Adrenal gland (tissue), 12 donors: Measurements from ENCODE around the gene ODR4. TPM values are rescaled to one million over a fixed set of nuclear protein-coding genes. Genes with fewer than 3 reads are reported as not detected.
A peak's percentile ranks its signal among the peaks of the same experiment; 100 is the strongest.

Experiments used
- DNase-seq, 7 donors: peaks; one replicate each; pipeline ENCODE4 v3.0.0-alpha.2; 2019 to 2020
- H3K27ac ChIP-seq, 5 donors: fragments of 200-600 bp; sonication (generic) in 4 of 5; 1 replicate in 3 of 5; 2 replicates in 2 of 5; pipeline versions ENCODE4 v1.5.1 to v1.8.0; 2016 to 2020; ENCODE audit warnings: mild to moderate bottlenecking in 1 of 5
- H3K27me3 ChIP-seq: fragments of 200-600 bp; 2 replicates; pipeline ENCODE4 v1.8.0; 2021
- H3K36me3 ChIP-seq, 2 donors: fragments of 200-600 bp; replicated peaks in 1 of 2; 1 replicate in 1 of 2; 2 replicates in 1 of 2; pipeline versions ENCODE4 v1.5.1 to v1.8.0; 2018 to 2022
- H3K4me1 ChIP-seq, 2 donors: fragments of 200-600 bp; replicated peaks in 1 of 2; 1 replicate in 1 of 2; 2 replicates in 1 of 2; pipeline versions ENCODE4 v1.5.1 to v1.8.0; 2018 to 2021
- H3K4me3 ChIP-seq, 4 donors: fragments of 200-600 bp; sonication (generic) in 3 of 4; one replicate each; pipeline ENCODE4 v1.5.1; 2016 to 2018
- H3K9me3 ChIP-seq, 3 donors: fragments of 200-600 bp; sonication (generic) in 1 of 3; replicated peaks in 1 of 3; 1 replicate in 2 of 3; 2 replicates in 1 of 3; pipeline versions ENCODE4 v1.5.1 to v1.8.0; 2016 to 2021
- CTCF ChIP-seq, 6 experiments: fragments of 450-650 bp in 4 of 6; fragments of 200-600 bp in 2 of 6; sonication (generic) in 1 of 6; IDR thresholded peaks; 1 replicate in 5 of 6; 2 replicates in 1 of 6; pipeline versions ENCODE4 v1.5.1 to v1.8.0; 2016 to 2021; ENCODE audit warnings: antibody characterized with exemption in 6 of 6, mild to moderate bottlenecking in 2 of 6, moderate library complexity in 1 of 6
- POLR2A ChIP-seq, 2 donors: fragments of 450-650 bp; IDR thresholded peaks; one replicate each; pipeline ENCODE4 v1.6.1; 2017; ENCODE audit warnings: antibody characterized with exemption in 2 of 2, mild to moderate bottlenecking in 2 of 2, moderate library complexity in 1 of 2
- WGBS, 4 donors: extraction: QIAGEN DNeasy Blood & Tissue Kit in 2 of 4; methylation state at CpG; one replicate each; pipeline versions ENCODE4 v1.1.5 to v1.1.7; 2013 to 2017; 5-methylcytosine and 5-hydroxymethylcytosine counted together
- intact Hi-C, 2 donors: fragments of 100-400 bp; cut with DNase I; formaldehyde crosslinking; loops; one replicate each; pipeline versions ENCODE4 v1.14.1 to v1.15.0; 2022 to 2023
- polyA plus RNA-seq, 3 donors: library from polyadenylated mRNA; stranded (reverse); fragments of 200-250 nt in 2 of 3; fragments of 350-450 nt in 1 of 3; fragmentation: Illumina TruSeq in 1 of 3; extraction: RNeasy Lipid Tissue Mini Kit (QIAGEN cat#74804) in 1 of 3; gene quantifications; one replicate each; pipeline ENCODE4 v1.2.3, GENCODE V29; 2013 to 2014
- total RNA-seq, 9 donors: library from RNA; depleted of rRNA in 4 of 9; stranded (reverse); fragments of >200 nt in 4 of 9; fragments of 120-200 nt in 1 of 9; fragmentation: NEBNext Ultra II Directional in 1 of 9; extraction: Animal tissue kit (Norgen Biotek cat#: 25700) in 1 of 9; gene quantifications; one replicate each; pipeline versions ENCODE4 v1.1.0 to v1.2.4, GENCODE V29; 2013 to 2023
- donor health status: healthy with polysubstance abuse.
- donor health status: Bipolar disorder and iron deficiency.
- donor health status: DM: yes; HTN: yes; CAD: no.
- donor health status: DM: no; HTN: no; CAD: no.
- donor health status: DM: no; HTN: no; CAD: no.
- donor health status: DM: yes; HTN: yes; CAD: no.

ODR4 gene
- total and polyA plus RNA-seq, 12 donors: 15.6 to 46.3 (median 24.0) TPM

GRCh38 chr1:186409091-186409490 is 33.5 kb downstream of the ODR4 start:
- 94 to 98% (median 97%) methylated on average over 3 of the region's 3 CpGs for WGBS, 4 donors
- intact Hi-C loops: no loop called here
- Histone ChIP-seq H3K27ac (no peak overlapping the region), H3K4me1 (no peaks in the 10 kb centered on the region), H3K4me3 (no peak overlapping the region), H3K27me3 (no peaks in the 10 kb centered on the region), H3K9me3 (no peaks in the 10 kb centered on the region), H3K36me3 (peaks cover 0 to 38% of the 10 kb centered on the region in 2 donors)
- TF ChIP-seq CTCF (IDR thresholded peaks at IDR 0.05): no peak
- no peak for DNase-seq

- H3K4me3 ChIP-seq: no peak overlapping the region
- intact Hi-C loops: no loop called here
- H3K27ac ChIP-seq: no peak overlapping the region
- DNase-seq: no peak
- 95 to 100% (median 96%) methylated on average over 1 of the region's 1 CpG for WGBS, 4 donors
- H3K36me3 ChIP-seq: peaks cover 0 to 16% of the 10 kb centered on the region in 2 donors
- H3K27me3 ChIP-seq: no peaks in the 10 kb centered on the region
- H3K4me1 ChIP-seq: peaks cover 0 to 7% of the 10 kb centered on the region in 2 donors
- TF ChIP-seq POLR2A (IDR thresholded peaks at IDR 0.05): no peak
- H3K9me3 ChIP-seq: no peaks in the 10 kb centered on the region
These were observed 37.7 kb downstream of the ODR4 start for GRCh38 chr1:186413319-186413718.

GRCh38 chr1:186418503-186418902 is 42.9 kb downstream of the ODR4 start:
- peaks cover 0 to 7% of the 10 kb centered on the region in 2 donors for H3K4me1 ChIP-seq
- H3K27ac ChIP-seq: no peak overlapping the region
- peaks cover 0 to 10% of the 10 kb centered on the region in 2 donors for H3K36me3 ChIP-seq
- intact Hi-C loops: no loop called here
- no peak for TF ChIP-seq CTCF (IDR thresholded peaks at IDR 0.05)
- no peak for TF ChIP-seq POLR2A (IDR thresholded peaks at IDR 0.05)
- 88 to 90% (median 89%) methylated on average over 4 of the region's 4 CpGs for WGBS, 4 donors
- H3K4me3 ChIP-seq: no peak overlapping the region
- H3K9me3 ChIP-seq: no peaks in the 10 kb centered on the region
- no peaks in the 10 kb centered on the region for H3K27me3 ChIP-seq
- no peak for DNase-seq

- Histone ChIP-seq H3K36me3 (peaks cover 0 to 10% of the 10 kb centered on the region in 2 donors), H3K9me3 (no peaks in the 10 kb centered on the region), H3K4me3 (no peak overlapping the region), H3K27me3 (no peaks in the 10 kb centered on the region), H3K27ac (peak overlapping the region in 1 of 5 donors; percentile 40), H3K4me1 (peaks cover 0 to 7% of the 10 kb centered on the region in 2 donors)
- no peak for TF ChIP-seq CTCF (IDR thresholded peaks at IDR 0.05)
- no peak for TF ChIP-seq POLR2A (IDR thresholded peaks at IDR 0.05)
- DNase-seq: no peak
- intact Hi-C loops: no loop called here
These were observed 44.7 kb downstream of the ODR4 start for GRCh38 chr1:186420311-186420710.

GRCh38 chr1:186420923-186421322 is 45.3 kb downstream of the ODR4 start:
- no peak for TF ChIP-seq POLR2A (IDR thresholded peaks at IDR 0.05)
- TF ChIP-seq CTCF (IDR thresholded peaks at IDR 0.05): no peak
- Histone ChIP-seq H3K27me3 (no peaks in the 10 kb centered on the region), H3K9me3 (no peaks in the 10 kb centered on the region), H3K4me1 (peaks cover 0 to under 1% of the 10 kb centered on the region in 2 donors), H3K27ac (peak overlapping the region in 1 of 5 donors; percentile 40), H3K4me3 (no peak overlapping the region), H3K36me3 (peaks cover 0 to 10% of the 10 kb centered on the region in 2 donors)
- intact Hi-C loops: no loop called here
- 56 to 73% (median 61%) methylated on average over 1 of the region's 1 CpG for WGBS, 4 donors
- no peak for DNase-seq
